OCI-LY1 (cell line): Measurements from ENCODE around the gene SLMAP.
A peak's percentile ranks its signal among the peaks of the same experiment; 100 is the strongest.

Experiments
- H2AFZ ChIP-seq: fragments of 200-600 bp; sonication (generic), shearing (Covaris generic); 2 replicates; pipeline ENCODE4 v1.6.0; 2014; ENCODE audit warnings: antibody characterized with exemption, mild to moderate bottlenecking, low read length
- H3F3A ChIP-seq: fragments of 200-600 bp; sonication (generic), shearing (Covaris generic); 2 replicates; pipeline ENCODE4 v1.6.0; 2014; ENCODE audit warnings: mild to moderate bottlenecking, antibody characterized with exemption, low read length, moderate library complexity; ENCODE audit not compliant: insufficient read depth
- H3K27ac ChIP-seq: fragments of 200-600 bp; sonication (generic); 2 replicates; pipeline ENCODE4 v1.5.1; 2014; ENCODE audit warnings: low read length, mixed run types, mild to moderate bottlenecking, low read depth; ENCODE audit not compliant: poor library complexity, severe bottlenecking
- H3K27me3 ChIP-seq: fragments of 200-600 bp; sonication (generic); 2 replicates; pipeline ENCODE4 v1.6.0; 2014; ENCODE audit warnings: antibody characterized with exemption, mild to moderate bottlenecking, low read length, moderate library complexity; ENCODE audit not compliant: insufficient read depth
- H3K36me3 ChIP-seq: fragments of 200-600 bp; sonication (generic); 2 replicates; pipeline ENCODE4 v1.6.1; 2014; ENCODE audit warnings: mild to moderate bottlenecking, antibody characterized with exemption, low read length, moderate library complexity, mixed read lengths; ENCODE audit not compliant: insufficient read depth
- H3K4me1 ChIP-seq: fragments of 200-600 bp; sonication (generic); 2 replicates; pipeline ENCODE4 v1.5.1; 2014; ENCODE audit warnings: mild to moderate bottlenecking, low read length, moderate library complexity; ENCODE audit not compliant: insufficient read depth, severe bottlenecking
- H3K4me2 ChIP-seq: fragments of 200-600 bp; sonication (generic), shearing (Covaris generic); 2 replicates; pipeline ENCODE4 v1.6.1; 2014; ENCODE audit warnings: low read length
- H3K4me3 ChIP-seq: fragments of 200-600 bp; sonication (generic); 2 replicates; pipeline ENCODE4 v1.5.1; 2014; ENCODE audit warnings: low read length, low read depth, mild to moderate bottlenecking, mixed read lengths; ENCODE audit not compliant: poor library complexity, severe bottlenecking
- H3K79me2 ChIP-seq: fragments of 200-600 bp; shearing (Covaris generic); 2 replicates; pipeline ENCODE4 v1.6.1; 2016; ENCODE audit warnings: mixed run types, low read length, mixed read lengths; ENCODE audit not compliant: insufficient read depth
- H3K9ac ChIP-seq: fragments of 200-600 bp; sonication (generic), shearing (Covaris generic); 2 replicates; pipeline ENCODE4 v1.6.1; 2014; ENCODE audit warnings: mild to moderate bottlenecking, low read length, mixed read lengths
- H3K9me2 ChIP-seq: fragments of 200-600 bp; sonication (generic), shearing (Covaris generic); 2 replicates; pipeline ENCODE4 v1.6.1; 2014; ENCODE audit warnings: low read depth, mild to moderate bottlenecking, low read length, mixed read lengths
- H3K9me3 ChIP-seq: fragments of 200-600 bp; shearing (Covaris generic); 2 replicates; pipeline ENCODE4 v1.6.1; 2014; ENCODE audit warnings: low read length, mixed read lengths
- H4K20me1 ChIP-seq: fragments of 200-600 bp; sonication (generic), shearing (Covaris generic); 2 replicates; pipeline ENCODE4 v1.6.0; 2016; ENCODE audit warnings: mild to moderate bottlenecking, low read length; ENCODE audit not compliant: insufficient read depth
- EZH2 ChIP-seq: fragments of 200-600 bp; sonication (generic), shearing (Covaris generic); IDR thresholded peaks from 2 replicates; pipeline ENCODE4 v1.8.0; 2017; ENCODE audit warnings: borderline replicate concordance, mixed run types, mild to moderate bottlenecking, antibody characterized with exemption, low read length, moderate library complexity, mixed read lengths
- TF ChIP-seq, protein P1 (sequence below): fragments of 200-600 bp; sonication (generic), shearing (Covaris generic); IDR thresholded peaks from 2 replicates; pipeline ENCODE4 v1.5.1; 2017; ENCODE audit warnings: mild to moderate bottlenecking, antibody characterized with exemption, low read length, moderate library complexity, mixed read lengths

SLMAP gene

DNA sequence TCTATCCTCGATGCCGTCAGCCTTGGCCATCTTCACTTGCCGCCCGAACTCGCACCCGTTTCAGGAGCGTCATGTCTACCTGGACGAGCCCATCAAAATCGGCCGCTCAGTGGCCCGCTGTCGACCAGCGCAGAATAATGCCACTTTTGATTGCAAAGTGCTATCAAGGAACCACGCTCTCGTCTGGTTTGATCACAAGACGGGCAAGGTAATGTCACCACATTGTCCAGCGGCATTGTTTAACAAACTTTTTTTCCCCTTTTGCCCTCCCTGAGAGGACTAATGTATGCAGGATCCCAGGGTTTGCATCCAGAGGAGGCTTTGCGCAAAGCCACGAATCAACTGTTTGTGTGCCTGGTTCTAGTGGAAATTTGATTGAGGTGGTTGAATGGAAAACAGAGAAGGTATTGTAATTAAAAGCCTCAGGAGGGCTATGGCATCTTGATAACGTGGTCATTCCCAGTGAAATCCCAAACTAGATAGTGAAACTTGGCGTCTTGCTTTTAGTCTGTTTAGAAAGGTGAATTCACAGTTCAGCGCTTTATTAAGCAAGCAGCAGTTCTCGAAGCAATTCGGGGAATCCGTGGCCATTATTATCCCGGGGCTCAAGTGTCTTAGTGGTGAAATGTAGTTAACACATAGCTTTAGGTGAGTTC lies 1.7 kb downstream of the SLMAP start:
- H3K27ac ChIP-seq: no peak overlapping the region
- H3K27me3 ChIP-seq: no peaks in the 10 kb centered on the region
- H3K79me2 ChIP-seq: peaks cover 47% of the 10 kb centered on the region
- H2AFZ ChIP-seq: no peak overlapping the region
- no peaks in the 10 kb centered on the region for H4K20me1 ChIP-seq
- H3K4me2 ChIP-seq: peak overlapping the region; percentile 99
- H3K4me1 ChIP-seq: peaks cover 40% of the 10 kb centered on the region
- H3K4me3 ChIP-seq: peak overlapping the region; percentile 89
- peak overlapping the region; percentile 90 for H3K9ac ChIP-seq
- TF ChIP-seq, protein P1, sequence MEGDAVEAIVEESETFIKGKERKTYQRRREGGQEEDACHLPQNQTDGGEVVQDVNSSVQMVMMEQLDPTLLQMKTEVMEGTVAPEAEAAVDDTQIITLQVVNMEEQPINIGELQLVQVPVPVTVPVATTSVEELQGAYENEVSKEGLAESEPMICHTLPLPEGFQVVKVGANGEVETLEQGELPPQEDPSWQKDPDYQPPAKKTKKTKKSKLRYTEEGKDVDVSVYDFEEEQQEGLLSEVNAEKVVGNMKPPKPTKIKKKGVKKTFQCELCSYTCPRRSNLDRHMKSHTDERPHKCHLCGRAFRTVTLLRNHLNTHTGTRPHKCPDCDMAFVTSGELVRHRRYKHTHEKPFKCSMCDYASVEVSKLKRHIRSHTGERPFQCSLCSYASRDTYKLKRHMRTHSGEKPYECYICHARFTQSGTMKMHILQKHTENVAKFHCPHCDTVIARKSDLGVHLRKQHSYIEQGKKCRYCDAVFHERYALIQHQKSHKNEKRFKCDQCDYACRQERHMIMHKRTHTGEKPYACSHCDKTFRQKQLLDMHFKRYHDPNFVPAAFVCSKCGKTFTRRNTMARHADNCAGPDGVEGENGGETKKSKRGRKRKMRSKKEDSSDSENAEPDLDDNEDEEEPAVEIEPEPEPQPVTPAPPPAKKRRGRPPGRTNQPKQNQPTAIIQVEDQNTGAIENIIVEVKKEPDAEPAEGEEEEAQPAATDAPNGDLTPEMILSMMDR: no peak
- TF ChIP-seq EZH2: no peak
- no peaks in the 10 kb centered on the region for H3F3A ChIP-seq
- peaks cover 32% of the 10 kb centered on the region for H3K36me3 ChIP-seq
- H3K9me2 ChIP-seq: no peaks in the 10 kb centered on the region
- H3K9me3 ChIP-seq: no peaks in the 10 kb centered on the region

DNA sequence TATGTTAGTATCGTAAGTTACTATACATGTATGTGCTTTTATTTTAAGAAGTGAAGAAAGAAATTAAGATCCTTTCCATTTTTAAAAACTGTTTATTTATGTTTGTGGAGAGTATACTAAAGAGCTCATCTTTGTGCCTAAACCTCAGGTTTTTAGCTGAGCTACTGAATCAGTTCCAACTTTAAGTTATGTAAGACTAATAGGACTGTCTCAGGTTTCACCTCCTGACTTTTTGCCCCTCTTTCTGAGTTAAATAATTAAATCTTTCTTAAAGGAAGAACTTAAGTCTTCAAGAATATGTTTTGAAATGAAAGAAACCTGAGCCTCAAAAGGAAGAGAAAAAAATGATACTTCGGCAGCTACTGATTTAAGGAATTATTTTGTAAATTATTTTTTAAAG lies 2.6 kb downstream of the SLMAP start:
- TF ChIP-seq, protein P1: no peak
- TF ChIP-seq EZH2: no peak
- Histone ChIP-seq H3F3A (no peaks in the 10 kb centered on the region), H3K9me2 (no peaks in the 10 kb centered on the region), H3K36me3 (peaks cover 41% of the 10 kb centered on the region), H3K4me3 (peak overlapping the region; percentile 89), H4K20me1 (no peaks in the 10 kb centered on the region), H2AFZ (no peak overlapping the region), H3K27me3 (no peaks in the 10 kb centered on the region), H3K4me1 (peaks cover 40% of the 10 kb centered on the region), H3K9ac (peak overlapping the region; percentile 90), H3K9me3 (no peaks in the 10 kb centered on the region), H3K27ac (no peak overlapping the region), H3K79me2 (peaks cover 56% of the 10 kb centered on the region), H3K4me2 (peak overlapping the region; percentile 99)

DNA sequence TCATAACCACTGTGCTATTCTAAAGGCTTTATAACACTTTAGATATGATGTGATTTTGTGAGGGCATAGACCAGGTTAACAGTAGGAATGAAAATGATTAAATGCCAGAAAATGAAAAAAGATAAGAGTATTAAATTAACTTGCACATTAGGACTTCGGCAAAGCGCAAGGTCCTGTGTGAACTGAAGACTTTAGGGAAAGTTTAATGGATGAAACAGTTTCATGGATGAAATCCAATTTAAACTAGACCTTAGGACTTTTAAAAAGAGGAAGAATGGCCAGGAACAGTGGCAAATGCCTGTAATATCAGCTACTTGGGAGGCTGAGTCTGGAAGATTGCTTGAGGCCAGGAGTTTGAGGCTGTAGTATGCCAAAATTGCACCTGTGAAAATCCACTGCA lies 8.7 kb downstream of the SLMAP start:
- no peaks in the 10 kb centered on the region for H3K27me3 ChIP-seq
- peaks cover 61% of the 10 kb centered on the region for H3K36me3 ChIP-seq
- H3K4me2 ChIP-seq: no peak overlapping the region
- H3K9me3 ChIP-seq: no peaks in the 10 kb centered on the region
- H3K9ac ChIP-seq: no peak overlapping the region
- no peak overlapping the region for H3K4me3 ChIP-seq
- no peak for TF ChIP-seq EZH2
- TF ChIP-seq, protein P1: no peak
- no peaks in the 10 kb centered on the region for H3K9me2 ChIP-seq
- no peaks in the 10 kb centered on the region for H4K20me1 ChIP-seq
- peaks cover 80% of the 10 kb centered on the region for H3K79me2 ChIP-seq
- H2AFZ ChIP-seq: no peak overlapping the region
- no peaks in the 10 kb centered on the region for H3F3A ChIP-seq
- H3K4me1 ChIP-seq: peaks cover 7% of the 10 kb centered on the region
- H3K27ac ChIP-seq: no peak overlapping the region
